HS-5 (cell line): Measurements from ENCODE around the gene SIGLEC1.

Experiments
- DNase-seq: peaks from one replicate; pipeline ENCODE4 v3.0.0-alpha.2; 2012; ENCODE audit warnings: low read depth

The SIGLEC1 gene

DNA sequence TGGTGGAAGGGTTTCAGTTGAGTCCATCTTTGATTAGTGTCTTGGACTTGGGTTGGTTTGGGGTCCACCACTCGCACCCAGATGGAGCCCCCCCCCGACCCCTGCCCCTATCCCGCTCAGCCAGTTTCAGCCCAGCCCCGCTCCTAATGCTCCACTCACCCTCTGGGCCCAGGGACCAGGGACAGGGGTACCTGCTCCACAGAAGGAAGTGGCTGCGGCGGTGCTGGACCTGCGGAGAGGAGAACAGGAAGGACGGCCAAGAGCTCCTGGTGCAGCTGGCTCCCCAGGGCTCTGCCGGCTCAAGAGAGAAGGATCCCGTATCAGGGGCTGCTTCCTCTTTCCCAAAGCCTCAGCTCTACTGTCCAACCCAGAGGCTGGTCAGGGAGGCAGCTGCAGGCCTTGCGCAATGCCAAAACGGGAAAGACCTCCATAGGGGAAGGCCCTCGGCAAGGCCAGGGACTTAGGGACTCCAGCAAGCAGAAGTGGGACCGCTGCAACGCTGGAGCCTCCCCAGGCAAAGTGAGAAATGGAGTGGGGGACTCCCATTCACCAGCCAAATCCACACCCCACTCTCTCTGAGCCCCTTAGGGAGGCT lies at the start of gene SIGLEC1:
TSS of gene SIGLEC1 (minus strand) at position 322 of the 595 bp plus-strand sequence. CDS start 5,472 bp downstream, outside the sequence.
- DNase-seq, result no peak

DNA sequence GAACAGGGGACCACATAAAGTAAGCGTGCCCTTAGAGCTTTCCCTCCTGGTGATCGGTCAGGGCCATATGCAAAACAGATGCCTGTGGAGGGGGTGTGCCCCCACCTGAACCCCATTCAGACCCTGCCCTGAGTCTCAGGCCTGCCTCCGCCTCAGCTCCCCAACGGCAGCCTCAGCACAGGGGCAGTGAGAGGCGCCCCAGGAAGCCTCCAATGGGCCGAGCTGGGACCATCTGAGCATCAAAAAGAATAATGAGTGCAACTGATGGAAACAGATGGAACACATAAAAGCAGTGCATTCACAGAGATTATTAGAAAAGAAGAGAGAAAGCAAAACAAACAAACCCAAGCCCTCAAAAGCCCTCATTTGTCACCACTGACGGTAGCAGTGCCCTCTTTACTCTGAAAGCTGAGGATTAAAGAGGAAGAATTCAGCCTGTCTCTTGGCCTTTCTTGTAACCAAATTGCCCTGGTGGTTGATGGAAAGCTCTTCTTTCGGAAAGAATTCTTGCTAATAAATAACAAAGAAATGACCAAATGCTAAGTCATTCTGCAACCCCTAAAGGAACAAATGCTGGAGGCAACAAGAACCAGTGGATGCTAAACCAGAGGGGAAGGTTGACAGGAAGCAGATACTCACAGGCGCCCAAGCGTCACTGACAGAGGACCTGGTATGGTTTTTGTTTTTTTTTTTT lies 48.4 kb upstream of the SIGLEC1 start:
- DNase-seq, result no peak

DNA sequence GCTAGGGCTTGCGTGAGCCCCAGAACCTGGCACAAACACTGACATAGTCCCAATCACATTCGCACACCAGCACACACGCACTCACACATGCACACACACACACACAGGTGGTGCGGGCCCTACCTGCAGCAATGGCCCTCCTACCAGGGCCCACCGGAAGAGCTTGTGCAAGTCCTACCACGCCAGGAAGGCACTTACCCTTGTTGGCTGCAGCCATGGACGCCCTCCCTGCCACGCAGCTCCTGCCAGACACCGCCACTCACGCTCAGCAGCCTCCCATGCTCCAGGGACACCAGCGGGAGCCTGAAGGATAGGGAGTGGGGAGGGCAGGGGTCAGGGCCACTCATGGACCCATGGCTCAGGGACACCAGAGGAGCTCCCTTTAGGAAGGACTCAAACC lies 47.5 kb upstream of the SIGLEC1 start:
- no peak for DNase-seq

DNA sequence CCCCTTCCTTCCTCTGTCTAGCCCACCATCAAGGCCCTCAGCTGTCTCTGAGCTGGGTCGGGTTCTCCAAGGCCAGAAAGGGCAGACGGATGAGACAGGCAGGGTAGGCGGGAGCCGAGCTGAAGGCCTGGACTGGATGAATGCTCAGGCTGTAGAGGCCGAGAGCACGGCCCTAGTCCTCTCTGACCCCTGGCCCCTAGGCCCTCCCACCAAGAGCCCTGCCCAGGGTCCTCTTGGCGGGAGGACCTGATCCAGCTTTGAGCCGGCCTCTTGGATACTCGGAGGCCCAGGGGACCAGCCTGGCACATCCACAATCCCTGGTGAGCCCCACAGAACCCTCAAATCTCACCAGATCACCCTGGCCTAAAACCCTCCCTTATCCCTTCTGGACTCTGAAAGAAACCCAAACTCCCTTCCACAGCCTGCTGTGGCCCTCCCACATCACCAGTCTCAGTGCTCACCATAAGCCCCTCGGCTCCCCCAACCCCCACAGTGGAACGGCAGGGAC lies 47.0 kb upstream of the SIGLEC1 start:
- no peak for DNase-seq

DNA sequence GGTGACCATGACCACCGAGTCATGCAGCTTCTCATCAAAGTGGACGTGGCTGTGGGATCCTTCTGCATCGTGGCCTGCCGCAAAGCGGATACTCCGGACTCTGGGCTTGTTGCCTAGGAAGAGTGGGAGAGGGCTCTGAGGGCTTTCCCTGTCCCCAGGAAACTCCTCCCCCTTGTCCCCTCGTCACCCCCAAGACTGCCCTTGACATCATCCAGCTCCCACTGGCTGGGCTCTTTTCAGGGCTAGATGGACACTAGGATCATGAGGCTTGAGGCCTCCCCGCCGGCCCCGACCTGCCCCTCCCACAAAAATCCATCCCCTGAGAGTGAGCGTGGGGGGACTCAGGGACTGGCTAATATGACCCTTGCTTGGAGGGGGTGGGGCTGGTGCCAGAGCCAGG lies 46.2 kb upstream of the SIGLEC1 start:
- no peak for DNase-seq

DNA sequence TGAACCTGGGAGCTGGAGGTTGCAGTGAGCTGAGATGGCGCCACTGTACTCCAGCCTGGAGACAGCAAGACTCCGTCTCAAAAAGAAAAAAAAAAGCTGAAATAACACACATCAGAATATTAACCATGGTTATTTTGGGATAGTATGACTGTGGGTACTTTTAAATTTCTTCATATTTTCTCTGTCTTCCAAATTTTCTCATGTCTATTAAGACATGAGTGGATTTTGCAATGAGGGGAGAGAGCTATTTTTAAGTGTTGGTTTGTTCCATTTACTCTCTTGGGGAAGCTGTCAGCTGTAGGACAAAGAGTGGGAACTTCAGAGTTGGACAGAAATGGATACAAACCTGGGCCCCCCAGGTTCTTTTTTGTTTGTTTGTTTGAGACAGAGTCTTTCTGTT lies 44.9 kb upstream of the SIGLEC1 start:
- no peak for DNase-seq

DNA sequence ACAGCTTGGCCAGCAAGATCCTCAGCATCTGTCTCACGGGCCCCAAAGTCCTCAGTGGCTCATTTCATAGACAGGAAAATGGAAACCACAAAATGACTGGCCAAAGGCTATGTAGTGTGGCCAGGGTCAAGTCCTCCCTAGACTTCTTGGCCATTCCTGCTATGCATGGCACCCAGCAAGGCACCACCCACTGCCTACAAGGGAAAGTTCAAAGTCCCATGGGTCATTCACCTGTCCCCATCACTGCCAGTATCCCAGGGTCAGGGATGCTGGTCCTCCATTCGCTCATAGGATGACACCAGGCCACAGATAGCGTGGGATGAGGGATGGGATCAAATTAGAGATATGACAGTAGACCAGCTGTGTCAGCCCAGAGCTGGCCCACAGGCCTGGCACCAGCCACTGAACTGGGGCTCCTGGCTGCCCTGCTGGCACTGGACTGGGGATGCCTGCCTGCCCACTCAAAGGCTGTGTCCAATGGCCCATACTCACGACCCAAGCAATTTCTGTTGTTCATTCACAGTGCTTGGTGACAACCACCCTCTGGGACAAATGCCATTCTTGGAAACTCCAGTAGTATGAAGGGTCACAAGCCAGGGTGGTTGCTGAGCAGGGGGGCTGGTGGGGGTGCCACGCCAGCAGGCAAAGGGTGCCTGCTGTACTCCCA lies 43.5 kb upstream of the SIGLEC1 start:
- DNase-seq, result no peak

DNA sequence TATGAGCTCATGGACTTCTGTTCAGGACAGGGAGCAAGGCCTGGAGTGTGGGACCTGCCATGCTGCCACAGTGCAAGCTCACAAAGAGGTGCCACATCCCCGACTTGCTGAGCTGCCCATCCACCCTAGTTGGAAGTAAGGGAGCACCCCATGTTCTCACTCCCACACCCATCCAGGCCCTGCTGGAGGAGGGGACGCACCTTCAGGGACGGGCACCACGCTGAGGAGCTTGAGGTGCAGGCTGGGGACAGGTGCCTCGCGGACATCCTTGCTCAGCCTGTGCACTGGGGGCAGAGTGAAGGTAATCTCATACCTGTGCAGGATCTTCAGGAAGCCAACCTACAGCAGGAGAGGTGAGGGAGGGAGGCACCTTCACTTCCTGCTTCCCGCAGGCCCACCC lies 42.9 kb upstream of the SIGLEC1 start:
- DNase-seq, result no peak

DNA sequence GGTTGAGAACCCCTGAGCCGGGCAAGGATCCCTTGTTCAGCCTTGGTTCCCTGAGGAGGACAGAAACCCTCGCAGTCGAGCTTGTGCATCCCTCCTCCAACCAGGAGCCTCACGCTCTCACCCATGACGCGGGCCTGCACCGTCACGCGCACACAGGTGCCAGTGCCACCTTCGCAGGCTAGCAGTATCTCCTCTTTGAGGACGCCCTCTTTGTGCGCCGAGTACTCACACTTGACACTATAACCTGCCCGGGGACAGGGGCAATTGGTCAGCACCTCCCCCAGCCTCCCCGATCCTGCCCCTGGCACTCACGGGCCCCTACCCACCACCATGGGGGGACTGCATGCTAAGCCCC lies 41.9 kb upstream of the SIGLEC1 start:
- no peak for DNase-seq

DNA sequence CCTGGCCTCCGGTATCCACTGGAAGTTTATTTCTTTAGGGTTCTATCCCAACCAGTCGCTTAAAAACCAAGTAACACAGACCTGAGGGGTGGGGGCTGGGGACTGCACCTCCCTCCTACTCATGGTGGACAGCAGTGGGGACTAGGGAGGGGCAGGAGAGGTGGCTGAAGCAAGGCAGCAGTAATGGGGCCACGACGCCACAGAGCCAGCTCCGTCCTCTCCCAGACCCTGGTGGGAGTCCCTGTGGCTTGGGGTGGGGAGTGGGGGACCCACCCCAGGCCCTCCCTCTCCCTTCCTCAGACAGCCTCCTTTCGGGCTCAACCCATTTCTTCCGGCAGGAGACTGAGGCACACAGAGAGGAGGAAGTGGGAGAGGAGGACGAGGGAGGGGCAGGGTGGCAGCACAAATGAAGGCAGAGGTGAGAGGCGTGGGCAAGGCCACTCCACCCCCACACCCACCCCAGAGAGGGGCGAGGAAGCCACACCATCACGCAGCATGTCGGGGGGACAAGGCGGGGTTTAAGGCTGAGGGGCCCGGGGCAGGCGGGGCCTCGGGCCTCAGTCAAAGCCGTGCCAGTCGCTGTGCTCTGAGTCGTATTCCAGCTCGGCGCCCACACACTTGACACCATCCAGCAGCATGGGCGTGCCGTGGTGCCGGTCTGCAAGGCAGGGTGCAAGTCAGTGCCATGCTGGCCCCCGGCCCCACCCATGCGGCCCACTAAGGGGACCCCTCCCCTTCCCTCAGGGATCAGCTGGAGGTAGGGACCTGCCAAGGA lies 41.3 kb upstream of the SIGLEC1 start:
- DNase-seq, result no peak

DNA sequence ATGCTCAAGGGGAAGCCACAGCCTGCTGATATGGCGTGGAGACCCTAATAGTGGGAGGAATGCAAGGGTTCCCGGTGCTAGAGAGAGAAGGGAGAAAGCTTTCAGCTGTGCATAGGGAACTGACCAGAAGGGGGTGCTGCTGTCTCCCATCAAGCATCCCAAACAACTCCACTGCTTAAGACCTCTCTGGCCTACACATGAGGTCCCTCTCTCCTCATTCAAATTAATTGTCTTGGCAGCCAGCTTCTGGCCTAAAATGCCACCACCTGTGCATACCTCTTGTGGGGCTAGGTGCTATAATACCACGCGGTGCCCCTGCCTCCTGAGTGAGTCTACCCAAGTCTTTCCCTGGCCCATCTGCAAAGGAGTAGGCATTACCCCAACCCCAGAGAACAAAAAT lies 40.7 kb upstream of the SIGLEC1 start:
- no peak for DNase-seq

DNA sequence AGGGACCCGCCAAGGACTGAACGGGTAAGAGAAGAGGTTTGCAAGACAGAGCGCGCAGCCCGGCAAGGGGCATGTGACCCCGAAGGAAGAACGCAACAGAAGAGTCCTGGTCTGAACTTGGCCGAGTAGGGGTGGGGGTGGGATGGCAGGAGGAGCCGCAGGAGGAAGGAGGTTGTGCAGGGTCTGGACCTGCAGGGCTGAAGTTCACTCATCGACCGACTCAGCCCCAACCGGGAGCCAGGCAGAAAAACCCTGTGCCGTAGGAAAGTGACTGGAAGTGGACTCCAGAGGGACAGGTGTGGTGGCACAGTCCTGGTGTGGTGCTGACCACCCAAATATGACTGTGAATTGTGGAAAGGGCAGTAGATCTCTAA lies 40.0 kb upstream of the SIGLEC1 start:
- no peak for DNase-seq

DNA sequence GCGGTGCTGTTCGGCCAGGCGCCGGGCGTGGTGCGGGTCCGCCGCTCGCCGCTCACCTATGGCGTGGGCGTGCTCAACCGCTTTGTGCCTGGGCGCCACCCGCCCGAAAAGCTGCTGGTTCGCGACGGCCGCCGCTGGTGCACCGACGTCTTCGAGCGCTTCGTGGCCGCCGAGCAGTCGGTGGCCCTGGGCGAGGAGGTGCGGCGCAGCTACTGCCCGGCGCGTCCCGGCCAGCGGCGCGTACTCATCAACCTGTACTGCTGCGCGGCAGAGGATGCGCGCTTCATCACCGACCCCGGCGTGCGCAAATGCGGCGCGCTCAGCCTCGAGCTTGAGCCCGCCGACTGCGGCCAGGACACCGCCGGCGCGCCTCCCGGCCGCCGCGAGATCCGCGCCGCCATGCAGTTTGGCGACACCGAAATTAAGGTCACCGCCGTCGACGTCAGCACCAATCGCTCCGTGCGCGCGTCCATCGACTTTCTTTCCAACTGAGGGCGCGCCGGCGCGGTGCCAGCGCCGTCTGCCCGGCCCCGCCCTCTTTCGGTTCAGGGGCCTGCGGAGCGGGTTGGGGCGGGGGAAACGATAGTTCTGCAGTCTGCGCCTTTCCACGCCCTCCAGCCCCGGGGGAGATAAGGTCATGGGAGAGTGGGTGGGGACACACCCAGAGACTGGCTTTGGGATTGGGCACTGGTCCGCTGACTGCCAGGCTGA lies 39.4 kb upstream of the SIGLEC1 start:
- DNase-seq, result no peak

DNA sequence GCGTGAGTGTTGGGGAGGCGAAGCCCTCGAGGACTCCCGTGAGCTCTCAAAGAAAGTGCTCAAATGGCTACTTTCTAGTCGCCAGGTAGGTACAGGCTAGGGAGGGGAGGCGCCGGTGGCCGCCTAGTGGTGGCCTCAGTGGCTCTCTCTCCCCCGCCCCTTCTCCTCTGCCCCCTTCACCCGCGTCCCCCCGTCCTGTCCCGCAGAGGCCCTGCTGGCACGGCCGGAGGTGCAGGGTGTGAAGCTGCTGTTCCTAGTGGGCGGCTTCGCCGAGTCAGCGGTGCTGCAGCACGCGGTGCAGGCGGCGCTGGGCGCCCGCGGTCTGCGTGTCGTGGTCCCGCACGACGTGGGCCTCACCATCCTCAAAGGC lies 38.9 kb upstream of the SIGLEC1 start:
- no peak for DNase-seq

DNA sequence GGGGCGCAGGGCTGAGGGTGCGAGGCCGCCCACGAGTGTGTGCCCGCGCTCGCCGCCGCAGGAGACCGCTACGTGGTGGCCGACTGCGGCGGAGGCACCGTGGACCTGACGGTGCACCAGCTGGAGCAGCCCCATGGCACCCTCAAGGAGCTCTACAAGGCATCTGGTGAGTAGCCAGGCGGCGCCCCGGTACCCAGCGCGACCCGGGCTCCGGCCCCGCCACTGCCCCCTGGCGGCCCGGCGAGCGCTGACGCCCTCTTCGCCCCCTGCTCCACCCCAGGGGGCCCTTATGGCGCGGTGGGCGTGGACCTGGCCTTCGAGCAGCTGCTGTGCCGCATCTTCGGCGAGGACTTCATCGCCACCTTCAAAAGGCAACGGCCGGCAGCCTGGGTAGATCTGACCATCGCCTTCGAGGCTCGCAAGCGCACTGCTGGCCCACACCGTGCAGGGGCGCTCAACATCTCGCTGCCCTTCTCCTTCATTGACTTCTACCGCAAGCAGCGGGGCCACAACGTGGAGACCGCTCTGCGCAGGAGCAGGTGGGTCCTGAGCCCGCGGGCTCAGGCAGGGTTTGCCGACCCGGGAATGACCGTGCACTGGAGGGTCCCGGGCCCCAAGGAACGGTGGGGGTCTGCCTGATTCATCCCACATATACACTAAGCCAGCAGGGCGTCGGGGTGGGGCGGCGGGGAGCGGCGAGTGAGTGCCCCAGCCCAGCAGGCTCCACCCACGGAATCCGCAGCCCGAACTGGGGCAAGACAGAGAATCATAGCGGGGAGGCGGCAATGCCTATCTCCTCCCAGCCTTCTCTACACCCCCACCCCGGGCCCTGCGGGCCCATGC lies 37.5 kb upstream of the SIGLEC1 start:
- no peak for DNase-seq

DNA sequence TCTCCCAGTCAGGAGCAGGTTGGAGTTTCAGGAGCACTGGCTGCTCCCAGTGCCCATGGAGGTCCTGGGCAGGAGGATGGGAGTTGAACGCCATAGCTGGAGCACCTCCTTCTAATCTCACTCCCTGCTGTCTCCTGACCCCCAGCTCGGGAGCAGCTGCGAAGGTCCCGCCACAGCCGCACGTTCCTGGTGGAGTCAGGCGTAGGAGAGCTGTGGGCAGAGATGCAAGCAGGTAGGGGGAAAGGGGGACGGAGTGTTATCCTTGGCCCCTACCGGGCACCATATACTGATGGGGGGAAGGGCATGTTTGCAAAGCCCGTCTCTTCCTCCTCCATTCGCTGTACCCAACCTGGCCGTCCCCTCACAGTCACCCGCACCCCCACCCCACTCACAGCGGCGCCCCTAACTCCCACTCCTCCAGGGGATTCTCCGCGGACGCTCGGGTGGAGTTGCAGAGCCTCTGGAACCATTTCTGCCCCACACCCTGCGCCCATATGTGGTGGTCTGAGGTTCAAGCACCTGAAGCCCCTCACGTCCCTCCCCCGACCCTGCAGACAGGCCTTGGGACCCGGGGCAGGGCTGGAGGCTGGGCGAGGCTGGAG lies 36.8 kb upstream of the SIGLEC1 start:
- DNase-seq, result no peak

DNA sequence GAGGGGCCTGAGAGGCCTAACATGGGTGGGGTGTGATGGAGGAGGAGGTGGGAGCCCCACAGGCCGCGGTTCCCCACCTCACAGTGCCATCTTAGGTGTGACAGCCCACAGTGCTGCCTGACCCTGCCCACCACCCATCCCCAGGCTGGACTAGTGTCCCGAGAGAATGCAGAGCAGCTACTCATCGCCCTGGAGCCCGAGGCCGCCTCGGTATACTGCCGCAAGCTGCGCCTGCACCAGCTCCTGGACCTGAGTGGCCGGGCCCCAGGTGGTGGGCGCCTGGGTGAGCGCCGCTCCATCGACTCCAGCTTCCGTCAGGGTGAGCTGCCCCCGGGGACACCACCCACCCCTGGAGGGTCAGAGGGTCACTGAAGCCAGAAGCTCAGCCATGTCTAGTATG lies 35.7 kb upstream of the SIGLEC1 start:
- no peak for DNase-seq

DNA sequence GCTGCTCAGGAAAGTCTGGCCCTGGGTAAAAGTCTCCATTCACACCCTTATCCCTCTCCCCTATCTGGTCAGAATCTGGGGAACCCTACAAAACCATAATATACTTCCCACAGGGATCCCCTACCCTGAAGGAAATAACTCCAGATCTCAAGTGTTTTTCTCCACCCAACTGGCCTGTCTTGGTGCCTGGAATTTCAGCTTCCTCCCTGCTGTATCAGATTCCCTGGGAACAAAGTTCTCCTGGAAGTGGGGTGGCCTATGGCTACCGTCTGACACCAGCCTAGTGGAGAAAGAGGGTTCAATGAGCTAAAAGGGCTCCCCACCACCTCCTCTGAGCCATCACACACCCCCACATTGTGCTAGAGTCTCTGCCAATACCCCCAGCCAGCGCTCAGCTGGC lies 35.1 kb upstream of the SIGLEC1 start:
- DNase-seq, result no peak

DNA sequence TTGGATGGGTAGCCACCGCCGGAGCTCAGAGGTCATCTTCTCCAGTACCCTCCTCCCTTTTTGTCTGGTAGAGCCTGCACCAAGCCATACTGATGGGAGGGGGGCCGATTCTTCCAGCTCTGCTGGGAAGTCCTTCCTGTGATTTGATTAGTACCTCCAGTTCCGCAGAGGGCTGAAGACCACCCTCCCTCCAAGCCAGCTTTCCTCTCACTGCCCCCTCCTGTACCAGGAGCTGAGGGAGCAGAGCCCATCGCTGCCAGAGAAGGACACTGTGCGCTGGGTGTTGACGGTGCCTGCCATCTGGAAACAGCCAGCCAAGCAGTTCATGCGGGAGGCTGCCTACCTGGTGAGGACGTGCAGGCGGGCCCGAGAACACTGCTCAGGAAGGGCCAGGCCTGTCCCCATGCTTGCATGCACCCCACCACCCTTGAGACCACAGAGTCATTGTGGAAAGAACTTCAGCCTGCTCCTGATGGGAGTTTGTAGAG lies 33.3 kb upstream of the SIGLEC1 start:
- DNase-seq, result no peak

DNA sequence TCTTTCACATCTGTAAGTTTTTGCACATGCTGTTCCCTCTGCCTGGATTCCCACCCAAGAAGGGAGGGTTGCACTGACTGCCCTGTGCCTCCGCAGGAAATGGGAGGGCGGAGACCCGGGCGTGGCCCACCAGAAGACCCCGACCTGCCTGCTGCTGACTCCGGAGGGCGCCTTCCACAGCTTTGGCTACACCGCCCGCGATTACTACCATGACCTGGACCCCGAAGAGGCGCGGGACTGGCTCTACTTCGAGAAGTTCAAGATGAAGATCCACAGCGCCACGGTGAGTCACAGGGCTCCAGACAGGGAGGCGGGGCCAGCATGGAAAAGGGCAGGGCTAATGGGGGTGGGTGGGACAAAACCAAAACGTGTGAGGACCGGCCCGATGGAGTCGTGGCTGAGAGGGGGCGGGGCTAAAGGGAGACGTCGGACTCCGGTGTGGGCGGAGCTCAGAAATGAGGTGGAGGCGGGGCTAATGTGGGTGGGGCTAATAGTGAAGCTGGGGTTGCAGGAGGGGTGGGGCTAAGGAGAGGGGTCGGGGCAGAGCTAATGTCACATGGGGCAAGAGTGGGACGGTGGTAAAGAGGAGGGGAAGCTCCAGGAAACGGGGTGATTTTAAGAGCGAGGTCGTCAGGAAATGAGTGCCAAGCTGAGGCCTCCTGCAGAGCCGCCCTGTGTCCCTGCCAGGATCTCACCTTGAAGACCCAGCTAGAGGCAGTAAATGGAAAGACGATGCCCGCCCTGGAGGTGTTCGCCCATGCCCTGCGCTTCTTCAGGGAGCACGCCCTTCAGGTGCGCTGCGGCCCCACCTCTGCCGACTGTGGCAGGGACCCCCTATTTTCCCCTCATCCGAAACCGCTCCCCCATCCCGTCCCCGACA lies 32.6 kb upstream of the SIGLEC1 start:
- DNase-seq, result no peak
